ENCODE results near the gene S100A13. TPM values are rescaled to one million over a fixed set of nuclear protein-coding genes. Genes with fewer than 3 reads are reported as not detected.
"Not testable (repeated sequence)": the region's sequence is repeated elsewhere in the genome, so short reads cannot be mapped to it uniquely, and the experiment has no call there.

Gene S100A13
- polyA plus RNA-seq, 4 donors, result 50.1 to 132 (median 83.1) TPM

- WGBS, 3 donors, result 48 to 54% (median 52%) methylated on average over 1 of the region's 1 CpG
- Histone ChIP-seq H3K9me3 (ENCODE audit: control insufficient read depth in 2 of 2, insufficient read depth in 1 of 2, low read depth in 1 of 2, low read length in 1 of 2) (no peaks in the 10 kb centered on the region), H3K36me3 (ENCODE audit: control insufficient read depth in 3 of 3, insufficient read depth in 2 of 3, low read depth in 1 of 3, low read length in 3 of 3) (no peaks in the 10 kb centered on the region), H3K27ac (ENCODE audit: low read depth in 1 of 3, low read length in 2 of 3) (no peak overlapping the region), H3K4me1 (ENCODE audit: control insufficient read depth in 3 of 3, insufficient read depth in 2 of 3, low read depth in 1 of 3, low read length in 2 of 3) (no peaks in the 10 kb centered on the region), H3K4me3 (ENCODE audit: low read depth in 1 of 3, low read length in 3 of 3) (no peak overlapping the region), H3K27me3 (ENCODE audit: control insufficient read depth in 3 of 3, insufficient read depth in 3 of 3, low read length in 3 of 3) (no peaks in the 10 kb centered on the region)
- no peak for DNase-seq
- FAIRE-seq, result no peak
Observed at GRCh38 chr1:153586347-153586746, 41.0 kb downstream of the S100A13 start.

GRCh38 chr1:153585006-153585405 lies 42.3 kb downstream of the S100A13 start:
- H3K9me3 ChIP-seq (ENCODE audit: control insufficient read depth in 2 of 2, insufficient read depth in 1 of 2, low read depth in 1 of 2, low read length in 1 of 2), result no peaks in the 10 kb centered on the region
- H3K4me3 ChIP-seq (ENCODE audit: low read depth in 1 of 3, low read length in 3 of 3), result no peak overlapping the region
- no peak overlapping the region for H3K27ac ChIP-seq (ENCODE audit: low read depth in 1 of 3, low read length in 2 of 3)
- DNase-seq, result no peak
- H3K36me3 ChIP-seq (ENCODE audit: control insufficient read depth in 3 of 3, insufficient read depth in 2 of 3, low read depth in 1 of 3, low read length in 3 of 3), result no peaks in the 10 kb centered on the region
- H3K4me1 ChIP-seq (ENCODE audit: control insufficient read depth in 3 of 3, insufficient read depth in 2 of 3, low read depth in 1 of 3, low read length in 2 of 3), result no peaks in the 10 kb centered on the region
- WGBS, 3 donors, result 82 to 97% (median 94%) methylated on average over 1 of the region's 1 CpG
- no peaks in the 10 kb centered on the region for H3K27me3 ChIP-seq (ENCODE audit: control insufficient read depth in 3 of 3, insufficient read depth in 3 of 3, low read length in 3 of 3)
- FAIRE-seq, result no peak

DNA sequence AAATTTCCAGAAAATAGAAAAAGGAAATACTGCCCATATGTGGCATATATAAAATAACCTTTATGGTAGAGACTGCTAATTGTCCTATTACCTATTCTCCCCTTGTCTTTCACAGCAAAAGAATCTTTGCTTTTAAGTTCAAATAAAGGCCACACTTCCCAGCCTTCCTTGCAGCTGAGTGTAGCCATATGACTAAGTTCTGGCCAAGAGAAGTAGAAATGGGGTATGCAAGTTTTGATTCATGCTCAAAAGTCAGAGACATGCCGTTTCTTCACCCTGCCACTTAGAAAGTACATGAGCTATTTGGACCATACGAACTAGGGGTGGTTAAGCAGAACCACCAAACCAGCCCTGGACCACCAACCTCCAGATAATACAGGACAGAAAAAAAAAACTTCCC lies 43.3 kb downstream of the S100A13 start:
- Histone ChIP-seq H3K27ac (ENCODE audit: low read depth in 1 of 3, low read length in 2 of 3) (no peak overlapping the region), H3K9me3 (ENCODE audit: control insufficient read depth in 2 of 2, insufficient read depth in 1 of 2, low read depth in 1 of 2, low read length in 1 of 2) (no peaks in the 10 kb centered on the region), H3K36me3 (ENCODE audit: control insufficient read depth in 3 of 3, insufficient read depth in 2 of 3, low read depth in 1 of 3, low read length in 3 of 3) (no peaks in the 10 kb centered on the region), H3K27me3 (ENCODE audit: control insufficient read depth in 3 of 3, insufficient read depth in 3 of 3, low read length in 3 of 3) (no peaks in the 10 kb centered on the region), H3K4me1 (ENCODE audit: control insufficient read depth in 3 of 3, insufficient read depth in 2 of 3, low read depth in 1 of 3, low read length in 2 of 3) (no peaks in the 10 kb centered on the region), H3K4me3 (ENCODE audit: low read depth in 1 of 3, low read length in 3 of 3) (no peak overlapping the region)
- 74 to 91% (median 78%) methylated on average over 2 of the region's 2 CpGs for WGBS, 3 donors
- FAIRE-seq (no peak), DNase-seq (no peak)

DNA sequence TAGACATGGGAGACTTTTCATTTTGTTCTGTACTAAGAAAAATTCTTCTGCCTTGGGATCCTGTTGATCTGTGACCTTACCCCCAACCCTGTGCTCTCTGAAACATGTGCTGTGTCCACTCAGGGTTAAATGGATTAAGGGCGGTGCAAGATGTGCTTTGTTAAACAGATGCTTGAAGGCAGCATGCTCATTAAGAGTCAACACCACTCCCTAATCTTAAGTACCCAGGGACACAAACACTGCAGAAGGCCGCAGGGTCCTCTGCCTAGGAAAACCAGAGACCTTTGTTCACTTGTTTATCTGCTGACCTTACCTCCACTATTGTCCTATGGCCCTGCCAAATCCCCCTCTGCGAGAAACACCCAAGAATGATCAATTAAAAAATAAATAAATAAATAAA lies 43.8 kb downstream of the S100A13 start:
- not testable (repeated sequence) for DNase-seq; H3K27me3 ChIP-seq (ENCODE audit: control insufficient read depth in 3 of 3, insufficient read depth in 3 of 3, low read length in 3 of 3); H3K4me3 ChIP-seq (ENCODE audit: low read depth in 1 of 3, low read length in 3 of 3); FAIRE-seq; H3K36me3 ChIP-seq (ENCODE audit: control insufficient read depth in 3 of 3, insufficient read depth in 2 of 3, low read depth in 1 of 3, low read length in 3 of 3); H3K27ac ChIP-seq (ENCODE audit: low read depth in 1 of 3, low read length in 2 of 3); H3K9me3 ChIP-seq (ENCODE audit: control insufficient read depth in 2 of 2, insufficient read depth in 1 of 2, low read depth in 1 of 2, low read length in 1 of 2); H3K4me1 ChIP-seq (ENCODE audit: control insufficient read depth in 3 of 3, insufficient read depth in 2 of 3, low read depth in 1 of 3, low read length in 2 of 3)
- 52 to 75% (median 74%) methylated on average over 2 to 3 of the region's 3 CpGs for WGBS, 3 donors

GRCh38 chr1:153582836-153583235 lies 44.5 kb downstream of the S100A13 start:
- 94 to 96% (median 95%) methylated on average over 26 to 34 of the region's 34 CpGs for WGBS, 3 donors
- not testable (repeated sequence) for H3K27me3 ChIP-seq (ENCODE audit: control insufficient read depth in 3 of 3, insufficient read depth in 3 of 3, low read length in 3 of 3); H3K27ac ChIP-seq (ENCODE audit: low read depth in 1 of 3, low read length in 2 of 3); H3K9me3 ChIP-seq (ENCODE audit: control insufficient read depth in 2 of 2, insufficient read depth in 1 of 2, low read depth in 1 of 2, low read length in 1 of 2); H3K4me3 ChIP-seq (ENCODE audit: low read depth in 1 of 3, low read length in 3 of 3); FAIRE-seq; DNase-seq; H3K36me3 ChIP-seq (ENCODE audit: control insufficient read depth in 3 of 3, insufficient read depth in 2 of 3, low read depth in 1 of 3, low read length in 3 of 3); H3K4me1 ChIP-seq (ENCODE audit: control insufficient read depth in 3 of 3, insufficient read depth in 2 of 3, low read depth in 1 of 3, low read length in 2 of 3)

DNA sequence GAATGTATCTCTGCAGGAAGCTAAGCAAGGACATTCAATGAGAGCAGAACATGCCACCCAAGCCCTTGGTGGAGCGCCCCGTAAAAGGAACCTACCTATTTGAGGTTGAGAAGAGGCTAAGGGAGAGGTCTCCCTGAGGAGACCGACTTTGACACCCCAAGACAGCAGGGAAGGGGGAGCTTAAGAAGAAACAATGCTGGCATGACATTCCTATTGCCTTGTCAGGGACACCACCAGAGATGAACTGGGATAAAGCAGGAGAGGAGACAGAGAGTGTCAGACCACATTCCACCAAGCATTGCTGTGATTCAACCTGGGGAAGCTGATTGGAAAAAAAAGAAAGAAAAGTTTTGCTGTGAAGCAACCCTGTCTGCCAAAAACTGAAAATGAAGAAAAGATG lies 48.4 kb downstream of the S100A13 start:
- no peaks in the 10 kb centered on the region for H3K9me3 ChIP-seq (ENCODE audit: control insufficient read depth in 2 of 2, insufficient read depth in 1 of 2, low read depth in 1 of 2, low read length in 1 of 2)
- no peak overlapping the region for H3K27ac ChIP-seq (ENCODE audit: low read depth in 1 of 3, low read length in 2 of 3)
- no peaks in the 10 kb centered on the region for H3K36me3 ChIP-seq (ENCODE audit: control insufficient read depth in 3 of 3, insufficient read depth in 2 of 3, low read depth in 1 of 3, low read length in 3 of 3)
- H3K4me1 ChIP-seq (ENCODE audit: control insufficient read depth in 3 of 3, insufficient read depth in 2 of 3, low read depth in 1 of 3, low read length in 2 of 3), result peaks cover 0 to 3% (median 0%) of the 10 kb centered on the region in 3 donors
- DNase-seq (no peak), FAIRE-seq (no peak)
- no peak overlapping the region for H3K4me3 ChIP-seq (ENCODE audit: low read depth in 1 of 3, low read length in 3 of 3)
- WGBS, 3 donors, result 81 to 84% (median 82%) methylated on average over 3 of the region's 3 CpGs
- no peaks in the 10 kb centered on the region for H3K27me3 ChIP-seq (ENCODE audit: control insufficient read depth in 3 of 3, insufficient read depth in 3 of 3, low read length in 3 of 3)

- Histone ChIP-seq H3K4me3 (ENCODE audit: low read depth in 1 of 3, low read length in 3 of 3) (no peak overlapping the region), H3K9me3 (ENCODE audit: control insufficient read depth in 2 of 2, insufficient read depth in 1 of 2, low read depth in 1 of 2, low read length in 1 of 2) (no peaks in the 10 kb centered on the region), H3K27ac (ENCODE audit: low read depth in 1 of 3, low read length in 2 of 3) (no peak overlapping the region), H3K4me1 (ENCODE audit: control insufficient read depth in 3 of 3, insufficient read depth in 2 of 3, low read depth in 1 of 3, low read length in 2 of 3) (peaks cover 0 to 5% (median 0%) of the 10 kb centered on the region in 3 donors), H3K36me3 (ENCODE audit: control insufficient read depth in 3 of 3, insufficient read depth in 2 of 3, low read depth in 1 of 3, low read length in 3 of 3) (no peaks in the 10 kb centered on the region), H3K27me3 (ENCODE audit: control insufficient read depth in 3 of 3, insufficient read depth in 3 of 3, low read length in 3 of 3) (no peaks in the 10 kb centered on the region)
- no peak for FAIRE-seq
- no peak for DNase-seq
Observed at GRCh38 chr1:153578490-153578889, 48.8 kb downstream of the S100A13 start.

DNA sequence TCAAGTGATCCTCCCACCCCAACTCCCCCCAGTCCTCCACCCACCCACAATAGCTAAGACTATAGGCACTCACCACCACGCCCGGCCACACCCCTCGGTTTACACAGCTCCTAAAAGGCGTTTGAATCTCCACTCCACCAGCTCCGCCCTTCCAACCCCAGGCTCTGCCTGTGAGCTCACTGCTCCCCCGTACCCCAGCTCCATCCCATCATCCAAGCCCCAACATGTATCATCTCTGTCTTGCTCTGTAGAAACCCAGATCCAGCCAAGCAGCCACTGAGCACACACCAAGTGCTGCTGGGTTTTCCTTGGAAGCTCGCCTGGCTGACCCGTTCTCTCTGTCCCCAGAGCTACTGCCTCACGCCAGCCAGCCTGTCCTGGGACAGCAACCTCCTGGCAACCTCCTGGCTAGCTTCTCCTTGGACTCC lies 49.7 kb downstream of the S100A13 start:
- Histone ChIP-seq H3K9me3 (ENCODE audit: control insufficient read depth in 2 of 2, insufficient read depth in 1 of 2, low read depth in 1 of 2, low read length in 1 of 2) (no peaks in the 10 kb centered on the region), H3K4me3 (ENCODE audit: low read depth in 1 of 3, low read length in 3 of 3) (no peak overlapping the region), H3K27ac (ENCODE audit: low read depth in 1 of 3, low read length in 2 of 3) (no peak overlapping the region), H3K36me3 (ENCODE audit: control insufficient read depth in 3 of 3, insufficient read depth in 2 of 3, low read depth in 1 of 3, low read length in 3 of 3) (no peaks in the 10 kb centered on the region), H3K27me3 (ENCODE audit: control insufficient read depth in 3 of 3, insufficient read depth in 3 of 3, low read length in 3 of 3) (no peaks in the 10 kb centered on the region), H3K4me1 (ENCODE audit: control insufficient read depth in 3 of 3, insufficient read depth in 2 of 3, low read depth in 1 of 3, low read length in 2 of 3) (peaks cover 0 to 10% (median 3%) of the 10 kb centered on the region in 3 donors)
- WGBS, 3 donors, result 20 to 55% (median 43%) methylated on average over 9 of the region's 9 CpGs
- FAIRE-seq, result no peak
- DNase-seq, result no peak

DNA sequence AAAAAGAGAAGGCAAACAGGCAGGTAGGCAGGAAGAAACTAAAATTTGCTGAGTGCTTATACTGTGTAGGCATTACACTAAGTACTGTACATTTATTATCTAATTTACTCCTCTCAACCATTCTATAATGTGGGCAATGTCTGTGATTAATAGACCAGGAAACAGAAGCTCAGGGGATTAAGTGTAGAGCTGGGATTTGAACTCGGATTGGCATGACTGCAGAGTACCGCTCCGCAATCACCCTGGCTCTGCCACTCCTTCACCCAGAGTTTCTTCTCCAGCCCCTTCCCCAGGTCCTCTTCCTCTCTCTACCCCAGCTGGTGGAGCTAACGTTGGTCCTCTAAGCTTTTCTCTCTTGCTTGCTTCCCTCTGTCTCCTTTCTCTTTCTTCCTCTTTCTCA lies 50.2 kb downstream of the S100A13 start:
- no peak for FAIRE-seq
- H3K9me3 ChIP-seq (ENCODE audit: control insufficient read depth in 2 of 2, insufficient read depth in 1 of 2, low read depth in 1 of 2, low read length in 1 of 2), result no peaks in the 10 kb centered on the region
- no peaks in the 10 kb centered on the region for H3K27me3 ChIP-seq (ENCODE audit: control insufficient read depth in 3 of 3, insufficient read depth in 3 of 3, low read length in 3 of 3)
- no peak overlapping the region for H3K4me3 ChIP-seq (ENCODE audit: low read depth in 1 of 3, low read length in 3 of 3)
- no peak overlapping the region for H3K27ac ChIP-seq (ENCODE audit: low read depth in 1 of 3, low read length in 2 of 3)
- DNase-seq, result no peak
- H3K4me1 ChIP-seq (ENCODE audit: control insufficient read depth in 3 of 3, insufficient read depth in 2 of 3, low read depth in 1 of 3, low read length in 2 of 3), result peaks cover 0 to 10% (median 3%) of the 10 kb centered on the region in 3 donors
- H3K36me3 ChIP-seq (ENCODE audit: control insufficient read depth in 3 of 3, insufficient read depth in 2 of 3, low read depth in 1 of 3, low read length in 3 of 3), result no peaks in the 10 kb centered on the region
- 60 to 63% (median 61%) methylated on average over 4 of the region's 4 CpGs for WGBS, 3 donors
